Measurements from ENCODE around the gene PDLIM4.

The PDLIM4 gene

DNA sequence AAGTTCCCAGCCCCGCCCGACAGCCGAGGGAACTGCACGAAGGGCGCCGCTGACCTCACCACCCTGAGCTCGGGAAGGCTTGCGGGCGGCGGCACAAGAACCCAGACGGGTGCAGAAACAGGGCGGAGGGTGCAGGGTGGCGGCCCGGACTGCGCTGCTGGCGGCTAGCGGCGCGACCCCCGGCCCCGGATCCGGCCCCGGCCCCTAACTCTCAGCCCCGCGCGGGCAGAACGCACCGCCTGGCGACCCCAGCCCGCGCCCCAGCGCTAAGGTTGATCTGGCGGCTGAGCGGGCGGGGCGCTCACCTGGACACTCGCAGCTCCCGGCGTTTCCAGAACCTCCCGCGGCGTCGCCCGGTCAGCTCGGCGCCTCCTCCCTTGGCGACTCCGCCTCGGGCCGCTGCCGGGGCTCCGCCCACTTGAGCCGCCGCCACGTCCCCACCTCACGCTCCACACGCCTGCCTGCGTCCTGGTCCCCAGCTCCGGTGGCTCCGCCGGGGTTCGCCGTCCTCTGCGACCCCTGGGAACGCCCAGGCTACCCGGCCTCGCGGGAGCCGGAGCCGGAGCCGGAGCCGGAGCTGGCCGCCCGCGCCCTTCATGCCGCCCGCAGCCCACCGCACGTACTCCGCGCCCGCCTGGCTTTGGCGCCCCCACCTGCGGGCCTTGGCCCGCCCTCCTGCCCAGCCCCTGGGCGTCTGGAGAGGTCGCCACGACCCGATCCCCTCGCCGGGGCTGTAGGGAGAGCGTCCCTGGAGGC is 29.8 kb upstream of the PDLIM4 start, which contains the start of gene P4HA2:
TSS of gene P4HA2 (minus strand) at position 369 of the 756 bp plus-strand sequence. CDS start 9,227 bp downstream, outside the sequence.
- peak; percentile 62 for DNase-seq (ENCODE audit: low read depth)

DNA sequence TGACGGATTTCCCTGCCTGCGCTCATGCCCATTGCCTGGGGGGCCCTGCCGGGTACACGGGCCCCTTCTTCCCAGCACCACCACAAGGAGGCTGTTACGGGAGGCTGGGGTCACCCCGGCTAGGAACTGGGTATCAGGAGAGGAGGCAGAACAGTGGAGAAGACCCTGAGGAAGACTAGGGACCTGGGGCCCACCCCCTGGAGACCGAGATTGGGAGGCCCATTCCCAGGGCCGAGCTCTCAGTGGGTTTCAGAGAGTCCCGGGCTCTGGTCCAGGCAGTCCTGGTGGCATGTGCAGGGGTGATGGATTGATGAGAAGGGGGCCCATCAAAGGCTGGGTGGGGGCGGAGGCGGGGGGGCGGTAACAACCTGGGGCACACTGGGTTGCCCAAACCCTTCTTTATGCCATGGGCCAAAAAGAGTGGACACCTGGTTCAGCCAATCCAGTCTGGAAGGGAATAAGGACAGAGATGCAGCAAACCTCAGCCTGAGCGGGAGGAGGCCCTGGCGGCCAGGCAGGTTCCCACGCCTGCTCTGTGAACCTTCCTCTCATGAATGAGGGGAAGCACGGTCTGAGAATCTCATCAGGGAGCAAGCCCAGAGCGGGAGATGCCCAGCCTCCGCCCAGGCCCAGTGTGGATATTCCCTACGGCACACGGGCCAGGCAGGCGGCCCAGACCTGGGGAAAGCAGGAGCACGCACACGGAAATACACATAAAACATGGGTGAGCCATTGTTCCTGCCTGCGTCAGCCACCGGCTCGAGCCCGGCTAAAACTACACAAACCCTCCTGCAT is 29.1 kb upstream of the PDLIM4 start:
- DNase-seq (ENCODE audit: low read depth), result no peak

DNA sequence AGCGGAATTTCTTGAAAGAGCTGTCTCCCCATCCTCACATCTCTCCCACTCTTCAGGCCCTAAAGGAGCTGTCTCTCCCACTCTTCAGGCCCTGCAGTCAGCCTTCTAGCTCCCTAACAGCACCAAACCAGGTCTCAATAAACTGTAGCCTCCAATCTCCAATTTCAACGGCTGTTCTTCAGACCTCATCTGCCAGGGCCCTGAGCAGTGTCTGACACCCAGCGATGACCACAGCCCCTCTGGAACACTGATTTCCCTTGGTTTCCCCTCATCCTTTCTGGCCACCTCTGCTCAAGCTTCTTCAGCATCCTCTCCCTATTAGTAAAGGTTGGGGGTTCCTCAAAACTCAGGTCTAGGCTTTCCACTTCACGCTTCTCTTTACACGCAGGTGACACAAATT is 28.3 kb upstream of the PDLIM4 start:
- no peak for DNase-seq (ENCODE audit: low read depth)

DNA sequence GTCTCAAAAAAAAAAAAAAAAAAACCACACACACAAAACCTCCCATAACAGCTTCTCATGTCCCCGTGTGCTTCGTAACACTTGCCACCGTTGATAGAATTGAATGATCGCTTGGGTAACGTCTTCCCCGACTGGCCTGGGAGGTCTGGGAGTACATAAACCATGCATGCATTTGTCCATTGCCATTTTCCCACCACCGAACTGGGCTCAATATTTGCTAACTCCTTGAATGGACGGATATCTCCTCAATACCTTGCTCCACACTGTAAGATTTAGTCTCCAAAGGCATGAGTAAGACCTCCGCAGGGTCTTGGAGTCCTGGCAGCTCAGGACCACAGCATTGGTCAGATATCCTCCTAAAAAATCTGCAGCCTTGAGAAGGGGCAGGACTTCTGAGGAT is 26.6 kb upstream of the PDLIM4 start:
- no peak for DNase-seq (ENCODE audit: low read depth)

DNA sequence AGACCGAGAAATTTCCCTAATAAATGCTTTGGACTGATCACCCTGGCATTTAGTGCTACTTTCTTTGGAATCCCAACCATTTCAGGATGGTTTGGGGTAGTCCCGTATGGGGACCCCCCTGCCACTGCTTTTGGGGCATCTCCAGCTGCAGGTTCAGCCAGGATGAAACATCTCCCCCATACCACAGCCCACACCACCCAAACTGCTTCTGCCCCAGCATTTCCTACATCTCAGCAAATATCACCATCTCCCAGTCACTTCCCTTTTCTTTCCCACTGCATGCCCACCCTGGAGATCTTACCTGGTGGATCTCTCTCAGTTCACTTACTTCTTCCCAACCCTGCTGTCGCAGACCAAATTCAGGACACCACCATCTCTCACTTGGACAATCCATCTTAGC is 25.0 kb upstream of the PDLIM4 start:
- no peak for DNase-seq (ENCODE audit: low read depth)

DNA sequence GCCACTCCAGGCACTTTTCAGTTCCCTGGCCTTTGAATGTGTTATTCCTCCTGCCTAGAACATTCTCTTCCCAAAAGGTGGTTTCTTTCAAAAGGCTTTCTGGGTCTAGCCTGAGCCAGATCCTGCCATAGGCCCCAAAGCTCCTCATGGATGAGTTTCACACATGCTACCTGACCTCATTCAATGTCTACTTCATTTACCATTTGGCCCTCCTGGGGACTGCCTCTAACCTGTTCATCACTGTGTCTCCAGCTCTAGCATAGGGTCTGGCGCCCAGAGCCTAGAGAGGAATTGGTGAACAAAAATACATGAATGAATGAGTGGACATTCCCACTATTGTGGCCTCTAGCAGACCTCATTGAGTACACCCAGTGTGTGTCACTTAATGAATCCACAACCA is 24.4 kb upstream of the PDLIM4 start:
- no peak for DNase-seq (ENCODE audit: low read depth)

DNA sequence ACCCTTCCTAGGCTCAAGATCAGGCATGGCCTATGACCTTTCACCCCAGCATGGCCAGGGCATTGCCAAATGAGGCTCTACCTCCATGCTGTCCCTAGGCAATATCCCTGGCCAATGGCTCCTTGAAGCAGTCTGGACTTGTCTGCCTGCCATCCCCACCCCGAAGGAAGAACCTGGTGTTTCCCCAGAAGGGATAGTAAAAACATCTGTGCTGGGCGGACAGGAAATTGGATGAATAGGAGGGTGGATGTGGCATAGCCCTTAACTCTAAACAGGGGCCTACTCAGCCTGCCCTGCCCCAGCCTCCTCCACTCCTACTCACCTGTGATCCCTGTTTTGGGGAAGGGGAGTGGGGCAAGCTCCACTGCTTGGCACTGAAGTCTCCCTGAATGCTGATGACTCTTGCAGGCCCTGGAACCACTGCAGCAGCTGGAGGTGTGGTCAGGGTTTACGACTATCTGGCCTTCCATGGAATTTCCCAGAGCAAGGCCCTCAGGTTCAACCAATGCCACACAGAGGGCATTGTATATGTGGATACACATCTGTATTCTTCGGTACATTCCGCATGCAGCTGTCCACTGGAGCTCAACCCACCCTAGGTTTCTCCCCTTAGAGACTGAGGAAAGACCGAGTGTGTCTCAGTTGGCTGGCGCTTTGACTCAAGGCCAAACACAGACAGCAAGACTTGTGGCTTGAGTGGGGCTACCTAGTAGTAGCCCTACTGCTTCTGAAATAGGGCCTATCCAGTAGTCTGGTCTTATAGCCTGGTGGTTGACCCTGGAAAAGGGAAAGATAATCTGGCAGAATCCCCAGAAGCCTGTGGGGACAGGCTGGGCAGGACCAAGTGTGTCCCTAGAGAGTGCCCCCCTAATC is 23.4 kb upstream of the PDLIM4 start:
- no peak for DNase-seq (ENCODE audit: low read depth)

DNA sequence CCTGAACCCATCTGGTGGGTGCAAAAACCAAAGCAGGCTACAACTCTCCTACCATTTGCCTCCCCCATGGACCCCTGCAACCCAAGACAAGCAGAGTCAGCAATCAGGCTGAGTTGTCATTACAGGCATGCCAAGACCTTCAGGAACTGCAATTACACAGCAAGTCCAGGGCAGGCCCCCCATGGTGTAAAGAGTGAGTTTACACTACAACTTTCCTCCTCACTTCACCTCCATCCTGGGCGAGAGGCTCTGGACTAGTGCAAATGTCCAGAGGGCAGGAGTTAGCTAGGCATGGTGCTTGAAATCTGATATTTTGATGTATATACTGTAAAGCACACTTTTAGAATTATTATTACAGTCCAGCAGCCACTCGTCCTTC is 22.8 kb upstream of the PDLIM4 start:
- DNase-seq (ENCODE audit: low read depth), result no peak

DNA sequence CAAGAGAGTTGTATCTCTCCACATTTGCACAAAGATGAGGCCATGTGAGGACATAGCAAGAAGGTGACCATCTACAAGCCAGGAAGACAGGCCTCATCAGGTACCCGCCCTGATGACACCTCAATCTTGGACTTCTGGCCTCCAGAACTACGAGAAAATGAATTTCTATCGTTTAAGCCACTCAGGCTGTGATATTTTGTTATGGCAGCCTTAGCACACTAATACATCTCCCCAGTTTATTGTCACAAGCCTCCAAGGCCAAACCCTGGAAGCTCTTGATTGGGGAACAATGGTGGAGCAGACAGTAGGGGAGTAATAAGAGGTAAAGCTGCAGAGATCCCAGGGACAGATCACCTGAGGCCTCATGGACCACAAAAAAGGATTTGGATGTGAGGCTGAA is 22.2 kb upstream of the PDLIM4 start:
- no peak for DNase-seq (ENCODE audit: low read depth)

DNA sequence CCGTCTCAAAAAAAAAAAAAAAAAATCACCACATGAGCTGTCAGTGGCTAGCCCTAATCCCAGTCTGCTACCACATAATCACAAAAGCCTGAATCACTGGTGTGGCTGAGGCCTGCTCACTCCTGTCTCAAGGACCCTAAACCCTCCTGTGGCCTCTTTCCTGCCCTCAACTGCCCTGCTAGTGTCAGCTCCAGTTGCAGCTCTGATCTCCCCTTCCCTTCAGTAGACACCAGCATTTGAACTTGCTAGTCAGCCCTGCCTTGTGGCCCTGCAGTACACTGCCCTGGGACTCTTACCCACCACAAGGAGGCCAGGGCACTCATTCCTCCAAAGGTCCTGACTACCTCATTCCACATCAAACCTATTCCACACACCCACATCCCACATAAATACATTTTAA is 20.4 kb upstream of the PDLIM4 start:
- DNase-seq (ENCODE audit: low read depth), result no peak

DNA sequence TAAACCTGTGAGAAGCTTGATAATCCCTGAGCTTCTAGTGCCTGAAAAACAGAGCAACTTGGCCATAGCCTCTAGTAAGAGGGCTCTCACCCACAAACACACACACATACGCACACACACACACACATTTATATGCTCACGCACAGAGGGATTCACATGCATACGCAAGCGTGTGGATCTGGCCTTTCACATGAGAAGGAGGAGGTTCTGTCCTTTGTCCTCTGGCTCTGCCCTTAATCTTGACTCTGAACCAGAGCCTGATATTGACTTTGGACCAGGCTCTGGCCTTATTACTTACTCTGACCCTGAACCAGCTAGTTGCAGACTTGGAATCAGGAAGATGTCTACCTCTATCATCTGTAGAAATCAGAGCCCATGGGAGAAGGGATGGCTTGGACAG is 19.8 kb upstream of the PDLIM4 start:
- no peak for DNase-seq (ENCODE audit: low read depth)

DNA sequence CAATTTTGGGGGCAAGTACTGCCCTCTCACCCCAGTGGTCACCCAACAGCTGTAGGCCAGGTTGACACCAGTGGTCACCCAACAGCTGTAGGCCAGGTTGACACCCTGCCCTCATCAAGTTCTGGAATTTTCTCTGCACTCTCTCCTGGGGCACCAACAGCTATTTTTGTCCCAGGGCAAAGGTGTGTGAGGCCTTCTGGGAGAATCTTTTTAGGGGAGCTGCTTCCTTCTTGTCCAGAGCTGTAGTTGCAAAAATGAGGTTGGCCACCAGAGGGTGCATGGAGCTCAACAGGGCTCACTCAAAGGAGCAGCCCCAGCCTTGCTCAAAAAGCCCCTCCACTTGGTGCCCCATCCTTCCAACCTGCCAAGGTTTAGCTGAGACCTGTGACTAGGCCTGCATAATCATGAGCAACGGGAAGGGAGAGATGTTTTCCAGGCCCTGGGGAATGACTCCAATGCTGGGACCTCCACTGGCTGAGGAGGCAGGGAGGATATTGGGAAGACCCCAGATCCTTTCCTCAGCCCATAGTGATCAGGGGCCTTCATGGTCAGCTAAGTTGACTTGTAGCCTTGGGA is 19.2 kb upstream of the PDLIM4 start:
- peak; percentile 72 for DNase-seq (ENCODE audit: low read depth)

DNA sequence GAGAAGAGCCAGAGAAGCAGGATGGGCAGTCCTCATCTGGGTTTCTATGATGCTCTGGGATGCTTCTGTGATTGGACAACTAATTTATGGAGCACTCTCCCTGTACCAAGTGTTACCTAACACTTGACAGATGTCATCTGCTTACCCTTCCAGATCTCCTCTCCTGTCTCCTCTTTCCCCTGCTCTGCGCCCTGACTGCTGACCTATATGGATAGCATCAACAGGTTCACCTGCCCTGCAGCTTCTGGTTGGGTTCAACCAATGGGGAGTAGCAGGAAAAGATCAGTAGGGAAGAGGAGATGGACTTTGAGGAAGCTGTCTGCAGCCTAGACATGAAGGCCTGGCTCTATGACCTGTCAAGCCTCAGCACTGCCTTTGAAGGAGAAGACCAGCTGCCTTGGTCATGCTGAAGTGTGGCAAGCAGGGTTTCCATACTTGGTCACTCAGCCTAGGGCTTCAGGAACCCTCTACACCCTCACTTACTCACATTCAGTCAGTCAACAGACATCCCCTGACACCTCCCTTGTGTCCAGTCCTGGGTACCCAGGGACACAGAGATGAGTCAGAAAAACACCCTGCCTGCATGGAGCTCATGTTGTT is 18.5 kb upstream of the PDLIM4 start:
- DNase-seq (ENCODE audit: low read depth), result no peak

DNA sequence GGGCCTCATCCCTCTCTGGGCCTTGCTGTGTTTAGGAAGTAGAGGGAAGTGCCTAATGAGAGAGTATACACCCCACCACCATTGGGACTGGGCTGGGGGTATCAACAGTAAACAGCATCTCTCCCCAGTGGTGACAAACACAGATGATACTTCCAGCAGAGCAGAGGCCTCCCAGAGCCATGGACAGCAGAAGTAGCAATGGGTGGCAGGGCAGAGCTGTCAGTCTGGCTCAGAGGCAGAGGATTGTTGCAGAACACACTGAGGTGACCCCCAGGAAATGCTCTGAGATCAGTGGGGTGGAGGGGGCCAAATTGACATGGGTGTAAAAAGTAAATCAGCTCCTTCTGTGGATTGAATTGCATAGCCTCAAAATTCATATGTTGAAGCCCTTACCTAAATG is 17.7 kb upstream of the PDLIM4 start:
- no peak for DNase-seq (ENCODE audit: low read depth)

DNA sequence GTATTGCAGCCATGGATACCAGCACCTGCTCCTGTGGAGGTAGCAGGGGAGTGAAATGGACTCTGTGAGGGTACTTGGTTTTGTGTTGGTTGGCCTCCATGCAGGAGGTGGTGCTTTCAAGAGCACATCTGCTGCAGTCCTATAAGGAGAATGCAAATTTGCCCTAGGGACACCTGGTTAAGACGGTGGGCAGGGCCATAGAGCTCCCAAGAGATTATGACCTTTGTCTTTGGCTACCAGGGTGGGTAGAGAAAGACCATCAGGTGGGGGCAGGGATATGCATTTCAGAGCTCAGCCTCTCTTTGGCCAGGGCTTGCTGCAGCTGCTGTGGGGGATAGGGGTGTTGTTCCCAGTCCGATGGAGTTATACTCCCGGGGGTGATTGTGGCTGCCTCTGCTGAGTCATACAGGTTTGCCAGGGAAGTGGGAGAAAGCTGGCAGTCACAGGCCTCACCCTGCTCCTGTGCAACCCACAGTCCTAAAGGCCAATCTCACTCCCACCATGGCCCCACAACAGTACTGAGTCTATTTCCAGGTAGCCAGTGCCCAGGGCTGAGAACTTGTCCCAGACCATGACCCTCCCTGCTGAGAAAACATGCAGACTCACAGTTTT is 14.0 kb upstream of the PDLIM4 start:
- no peak for DNase-seq (ENCODE audit: low read depth)

DNA sequence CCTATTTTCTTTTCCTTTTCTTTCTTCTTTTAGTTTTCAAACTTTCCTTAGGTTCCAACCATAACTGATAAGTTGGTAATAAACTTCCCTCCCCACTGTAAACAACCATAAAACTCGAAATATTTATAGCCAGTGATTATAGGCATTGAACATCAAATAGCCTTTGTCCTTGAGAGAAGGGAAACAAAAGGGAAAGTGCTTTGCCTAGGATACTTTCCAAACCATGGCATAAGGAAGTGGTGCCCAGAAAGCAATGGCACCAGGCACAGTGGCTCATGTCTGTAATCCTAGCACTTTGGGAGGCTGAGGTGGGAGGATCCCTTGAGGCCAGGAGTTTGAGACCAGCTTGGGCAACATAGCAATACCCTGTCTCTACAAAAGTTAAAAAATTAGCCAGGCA is 11.9 kb upstream of the PDLIM4 start:
- no peak for DNase-seq (ENCODE audit: low read depth)

DNA sequence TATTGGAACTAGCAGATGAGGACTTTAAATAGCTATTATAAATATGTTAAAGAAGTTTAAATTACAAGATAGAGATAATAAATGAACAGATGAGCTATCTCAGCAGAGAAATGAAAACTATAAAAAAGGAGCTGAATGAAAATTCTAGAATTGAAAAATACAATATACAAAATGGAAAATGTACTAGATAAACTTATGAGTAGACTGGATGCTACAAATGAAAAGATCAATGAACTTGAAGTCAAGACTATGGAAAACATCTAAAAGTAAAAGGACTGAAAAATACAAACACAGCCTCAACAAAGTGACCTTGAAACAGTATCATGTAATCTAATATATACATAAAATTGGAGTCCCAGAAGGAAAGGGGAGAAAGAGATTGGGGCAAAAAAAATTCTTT is 10.7 kb upstream of the PDLIM4 start:
- DNase-seq (ENCODE audit: low read depth), result no peak

DNA sequence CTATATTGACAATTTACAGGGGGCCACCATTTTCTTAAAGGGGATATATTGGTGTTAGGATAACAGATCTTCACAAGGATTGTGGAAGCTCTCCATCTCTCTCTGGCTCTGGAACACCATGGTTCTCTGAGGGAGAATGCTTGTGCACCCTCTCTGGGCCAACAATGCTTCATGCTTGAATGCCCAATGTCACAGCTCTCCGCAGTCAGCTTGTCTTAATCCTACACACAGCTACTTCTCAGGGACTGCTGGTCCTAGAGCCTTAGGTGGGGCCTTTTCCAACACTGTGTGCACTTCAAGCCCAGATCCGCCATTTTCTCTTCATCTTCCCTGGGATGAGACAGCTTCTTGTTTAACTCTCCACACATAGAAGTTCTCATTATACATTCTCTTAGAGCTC is 6.9 kb upstream of the PDLIM4 start:
- DNase-seq (ENCODE audit: low read depth), result no peak

DNA sequence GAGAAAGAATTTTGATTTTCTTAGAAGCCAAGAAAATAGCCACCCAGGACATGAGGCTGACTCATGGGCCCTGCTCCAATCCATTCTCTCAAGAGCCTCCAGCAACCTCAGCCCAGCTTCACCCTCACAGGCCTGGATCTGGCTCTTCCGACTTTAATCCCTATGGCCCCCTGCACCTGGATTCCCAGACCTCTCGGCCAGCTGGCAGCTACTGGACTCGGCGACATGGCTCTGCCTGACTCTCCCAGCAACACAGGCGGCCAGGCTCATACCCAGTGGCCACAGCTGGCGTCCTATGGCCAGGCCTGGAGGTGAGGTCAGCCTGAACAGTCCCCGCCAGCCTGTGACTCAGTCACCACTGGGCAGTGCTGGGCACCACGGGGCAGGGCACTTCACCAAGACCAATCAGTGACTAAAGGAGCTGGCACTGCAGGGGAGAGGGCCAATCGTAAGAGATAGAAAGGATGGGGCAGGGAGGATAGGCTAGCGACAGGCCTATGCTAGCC is 6.2 kb upstream of the PDLIM4 start:
- no peak for DNase-seq (ENCODE audit: low read depth)

DNA sequence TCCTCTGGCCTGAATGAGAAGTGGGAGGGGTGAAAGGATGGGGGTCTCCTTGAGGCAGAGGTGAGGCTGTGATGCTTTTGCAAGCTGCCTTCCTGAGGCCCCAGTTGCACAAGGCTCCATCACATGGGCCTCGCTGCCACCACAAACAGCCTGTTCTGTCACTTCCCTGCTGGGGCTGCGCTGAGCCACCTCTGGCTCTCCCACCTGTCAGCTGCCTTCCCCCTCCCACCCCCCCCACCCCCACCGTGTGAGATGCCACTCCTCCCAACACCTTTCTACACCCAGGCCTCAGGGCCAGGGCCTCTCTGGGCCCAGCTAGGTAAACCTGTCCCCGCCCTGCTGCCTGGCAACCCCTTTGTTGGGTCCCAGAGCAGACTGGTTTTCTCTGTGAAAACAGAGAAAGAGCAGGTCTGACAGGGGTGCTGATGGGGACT is 4.5 kb upstream of the PDLIM4 start:
- DNase-seq (ENCODE audit: low read depth), result no peak

All from activated T-cell treated with anti-CD3 and anti-CD28 coated beads for 48 hours (primary cell).